Nephron (organoid): ENCODE data around the gene THOC2.
"Not testable (repeated sequence)": the region's sequence is repeated elsewhere in the genome, so short reads cannot be mapped to it uniquely, and the experiment has no call there.

ENCODE experiments used
- H3K27ac Mint-ChIP-seq, 3 experiments: 2 replicates each; pipeline ENCODE4 v1.8.0; 2020; ENCODE audit warnings: mixed read lengths in 3 of 3, mild to moderate bottlenecking in 2 of 3, moderate library complexity in 1 of 3
- H3K27me3 Mint-ChIP-seq: 2 replicates; pipeline ENCODE4 v1.8.0; 2021; ENCODE audit warnings: low read depth, mild to moderate bottlenecking, moderate library complexity, mixed read lengths
- H3K36me3 Mint-ChIP-seq: 2 replicates; pipeline ENCODE4 v1.8.0; 2020; ENCODE audit warnings: low read depth, mixed read lengths
- H3K4me1 Mint-ChIP-seq: 2 replicates; pipeline ENCODE4 v1.8.0; 2020; ENCODE audit warnings: mixed read lengths
- H3K4me3 Mint-ChIP-seq, 3 experiments: 2 replicates each; pipeline ENCODE4 v1.8.0; 2020; ENCODE audit warnings: mild to moderate bottlenecking in 3 of 3, mixed read lengths in 3 of 3, moderate library complexity in 2 of 3
- H3K9me3 Mint-ChIP-seq: 2 replicates; pipeline ENCODE4 v1.8.0; 2020; ENCODE audit warnings: mixed read lengths
- TF ChIP-seq, protein P1 (sequence below), 3 experiments: fragments of 200-600 bp; sonication (generic); IDR thresholded peaks; one replicate each; pipeline ENCODE4 v1.5.0; 2021; ENCODE audit warnings: antibody characterized with exemption in 3 of 3; ENCODE audit not compliant: unreplicated experiment in 3 of 3

The THOC2 gene

GRCh38 chrX:123673813-123674212, 59.0 kb downstream of the THOC2 start:
- TF ChIP-seq, protein P1, sequence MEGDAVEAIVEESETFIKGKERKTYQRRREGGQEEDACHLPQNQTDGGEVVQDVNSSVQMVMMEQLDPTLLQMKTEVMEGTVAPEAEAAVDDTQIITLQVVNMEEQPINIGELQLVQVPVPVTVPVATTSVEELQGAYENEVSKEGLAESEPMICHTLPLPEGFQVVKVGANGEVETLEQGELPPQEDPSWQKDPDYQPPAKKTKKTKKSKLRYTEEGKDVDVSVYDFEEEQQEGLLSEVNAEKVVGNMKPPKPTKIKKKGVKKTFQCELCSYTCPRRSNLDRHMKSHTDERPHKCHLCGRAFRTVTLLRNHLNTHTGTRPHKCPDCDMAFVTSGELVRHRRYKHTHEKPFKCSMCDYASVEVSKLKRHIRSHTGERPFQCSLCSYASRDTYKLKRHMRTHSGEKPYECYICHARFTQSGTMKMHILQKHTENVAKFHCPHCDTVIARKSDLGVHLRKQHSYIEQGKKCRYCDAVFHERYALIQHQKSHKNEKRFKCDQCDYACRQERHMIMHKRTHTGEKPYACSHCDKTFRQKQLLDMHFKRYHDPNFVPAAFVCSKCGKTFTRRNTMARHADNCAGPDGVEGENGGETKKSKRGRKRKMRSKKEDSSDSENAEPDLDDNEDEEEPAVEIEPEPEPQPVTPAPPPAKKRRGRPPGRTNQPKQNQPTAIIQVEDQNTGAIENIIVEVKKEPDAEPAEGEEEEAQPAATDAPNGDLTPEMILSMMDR (IDR thresholded peaks at IDR 0.05; ENCODE audit: unreplicated experiment in 3 of 3) = no peak
- Mint-ChIP-seq H3K4me1 (no peaks in the 10 kb centered on the region), H3K36me3 (peaks cover 47% of the 10 kb centered on the region), H3K9me3 (peaks cover 8% of the 10 kb centered on the region), H3K27me3 (no peaks in the 10 kb centered on the region), H3K27ac (no peak overlapping the region), H3K4me3 (no peak overlapping the region)

DNA sequence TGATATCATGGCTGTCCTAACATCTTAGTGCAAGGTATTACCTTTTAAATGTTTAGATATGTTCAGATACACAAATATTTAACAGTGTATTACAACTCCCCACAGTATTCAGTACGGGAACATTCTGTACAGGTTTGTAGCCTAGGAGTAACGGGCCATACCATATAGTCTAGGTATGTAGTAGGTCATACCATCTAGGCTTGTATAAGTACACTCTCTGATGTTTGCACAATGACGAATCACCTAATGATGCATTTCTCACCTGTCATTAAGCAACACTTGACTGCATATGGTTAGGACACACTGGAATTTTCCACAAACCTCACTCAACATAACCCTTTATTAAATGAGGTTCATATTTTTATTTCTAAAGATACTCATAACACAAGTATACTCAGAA, 67.7 kb downstream of the THOC2 start:
- Mint-ChIP-seq H3K4me3 (no peak overlapping the region), H3K36me3 (peaks cover 73% of the 10 kb centered on the region), H3K27me3 (no peaks in the 10 kb centered on the region), H3K4me1 (no peaks in the 10 kb centered on the region), H3K27ac (no peak overlapping the region), H3K9me3 (peaks cover 13% of the 10 kb centered on the region)
- TF ChIP-seq, protein P1 (IDR thresholded peaks at IDR 0.05; ENCODE audit: unreplicated experiment in 3 of 3) = no peak

- H3K36me3 Mint-ChIP-seq = peaks cover 72% of the 10 kb centered on the region
- not testable (repeated sequence) for H3K27me3 Mint-ChIP-seq, H3K27ac Mint-ChIP-seq, H3K4me1 Mint-ChIP-seq, H3K4me3 Mint-ChIP-seq
- H3K9me3 Mint-ChIP-seq = peaks cover 13% of the 10 kb centered on the region
These were observed 68.2 kb downstream of the THOC2 start for GRCh38 chrX:123664467-123665167.

DNA sequence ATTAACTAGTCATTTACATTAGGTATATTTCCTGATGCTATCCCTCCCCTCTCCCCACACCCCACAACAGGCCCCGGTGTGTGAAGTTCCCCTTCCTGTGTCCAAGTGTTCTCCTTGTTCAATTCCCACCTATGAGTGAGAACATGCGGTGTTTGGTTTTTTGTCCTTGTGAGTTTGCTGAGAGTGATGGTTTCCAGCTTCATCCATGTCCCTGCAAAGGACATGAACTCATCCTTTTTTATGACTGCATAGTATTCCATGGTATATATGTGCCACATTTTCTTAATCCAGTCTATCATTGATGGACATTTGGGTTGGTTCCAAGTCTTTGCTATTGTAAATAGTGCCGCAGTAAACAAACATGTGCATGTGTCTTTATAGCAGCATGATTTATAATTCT, 69.1 kb downstream of the THOC2 start:
- not testable (repeated sequence) for H3K4me1 Mint-ChIP-seq, H3K4me3 Mint-ChIP-seq, H3K27ac Mint-ChIP-seq, H3K27me3 Mint-ChIP-seq
- H3K36me3 Mint-ChIP-seq = peaks cover 70% of the 10 kb centered on the region
- peaks cover 13% of the 10 kb centered on the region for H3K9me3 Mint-ChIP-seq

GRCh38 chrX:123656507-123656906, 76.3 kb downstream of the THOC2 start:
- not testable (repeated sequence) for H3K27me3 Mint-ChIP-seq, H3K4me3 Mint-ChIP-seq, H3K4me1 Mint-ChIP-seq, H3K27ac Mint-ChIP-seq
- Mint-ChIP-seq H3K36me3 (peaks cover 64% of the 10 kb centered on the region), H3K9me3 (peaks cover 25% of the 10 kb centered on the region)

- H3K27me3 Mint-ChIP-seq, H3K4me1 Mint-ChIP-seq: not testable (repeated sequence)
- Mint-ChIP-seq H3K36me3 (peaks cover 48% of the 10 kb centered on the region), H3K4me3 (peak overlapping the region in 1 of 3 experiments; percentile 32), H3K27ac (peak overlapping the region in 2 of 3 experiments; percentile 26 to 38), H3K9me3 (peaks cover 30% of the 10 kb centered on the region)
These were observed 84.1 kb downstream of the THOC2 start for GRCh38 chrX:123648811-123649181.

GRCh38 chrX:123648028-123648810, 84.6 kb downstream of the THOC2 start:
- Mint-ChIP-seq H3K4me1 (peaks cover 6% of the 10 kb centered on the region), H3K27ac (peak overlapping the region in 2 of 3 experiments; percentile 26 to 38), H3K9me3 (peaks cover 30% of the 10 kb centered on the region), H3K36me3 (peaks cover 42% of the 10 kb centered on the region), H3K27me3 (no peaks in the 10 kb centered on the region), H3K4me3 (peak overlapping the region in 1 of 3 experiments; percentile 32)
- TF ChIP-seq, protein P1 (IDR thresholded peaks at IDR 0.05; ENCODE audit: unreplicated experiment in 3 of 3) = no peak

DNA sequence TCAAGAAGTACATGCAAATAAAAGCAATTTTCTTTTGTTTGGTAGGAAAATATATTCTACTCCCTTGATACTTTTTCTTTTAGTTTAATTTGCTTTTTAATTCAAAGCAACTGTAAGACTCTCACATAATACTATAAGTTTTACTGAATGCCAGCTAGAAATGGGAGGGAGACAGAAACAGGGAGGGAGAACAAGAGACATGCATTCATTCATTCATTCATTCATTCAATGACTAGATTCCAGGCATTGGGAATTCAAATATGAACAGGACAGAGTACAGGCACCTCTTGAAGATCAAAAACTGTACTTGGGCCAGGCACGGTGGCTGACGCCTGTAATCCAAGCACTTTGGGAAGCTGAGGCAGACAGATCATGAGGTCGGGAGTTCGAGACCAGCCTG, 85.6 kb downstream of the THOC2 start:
- Mint-ChIP-seq H3K27ac (peak overlapping the region in 1 of 3 experiments; percentile 12), H3K36me3 (peaks cover 37% of the 10 kb centered on the region), H3K4me3 (no peak overlapping the region), H3K27me3 (no peaks in the 10 kb centered on the region), H3K9me3 (peaks cover 20% of the 10 kb centered on the region), H3K4me1 (peaks cover 6% of the 10 kb centered on the region)
- TF ChIP-seq, protein P1 (IDR thresholded peaks at IDR 0.05; ENCODE audit: unreplicated experiment in 3 of 3) = no peak
